AG10803 (cell line): ENCODE measurements around the gene SLC35C1.

Experiments used
- DNase-seq: peaks from one replicate; pipeline ENCODE4 v3.0.0; 2010; ENCODE audit warnings: low read depth
- H3K4me3 ChIP-seq: 2 replicates; pipeline ENCODE4 v1.5.1; 2011; ENCODE audit warnings: mild to moderate bottlenecking, low read length, control low read depth
- CTCF ChIP-seq: conservative IDR thresholded peaks from 2 replicates; pipeline ENCODE4 v1.5.1; 2011; ENCODE audit warnings: mild to moderate bottlenecking, low read length, control low read depth, inconsistent platforms

Gene SLC35C1

GRCh38 chr11:45846174-45846675, 41.3 kb downstream of the SLC35C1 start:
- DNase-seq, result no peak
- no peak overlapping the region for H3K4me3 ChIP-seq
- no peak for TF ChIP-seq CTCF

- no peak for TF ChIP-seq CTCF
- H3K4me3 ChIP-seq, result peak within 1 kb of the TSS; percentile 96
- peak; percentile 99 for DNase-seq
These were observed 42.3 kb downstream of the SLC35C1 start, which contains the start of gene CRY2 for GRCh38 chr11:45846974-45847910. Gene CRY2, plus strand, starts transcription at chr11:45847475. Its CDS starts 16 bp downstream, at chr11:45847491.

GRCh38 chr11:45847911-45848316, 43.0 kb downstream of the SLC35C1 start:
- peak overlapping the region; percentile 96 for H3K4me3 ChIP-seq
- DNase-seq, result peak; percentile 76
- TF ChIP-seq CTCF, result peak; percentile 42

GRCh38 chr11:45848654-45849081, 43.7 kb downstream of the SLC35C1 start:
- peak overlapping the region; percentile 96 for H3K4me3 ChIP-seq
- TF ChIP-seq CTCF, result peak; percentile 13; the same call in 1 of the 2 replicates
- DNase-seq, result no peak

- no peak for DNase-seq
- no peak overlapping the region for H3K4me3 ChIP-seq
- no peak for TF ChIP-seq CTCF
These were observed 45.5 kb downstream of the SLC35C1 start for GRCh38 chr11:45850446-45850845.

- DNase-seq, result no peak
- no peak overlapping the region for H3K4me3 ChIP-seq
- TF ChIP-seq CTCF, result no peak
These were observed 46.3 kb downstream of the SLC35C1 start for GRCh38 chr11:45851228-45851627.
